Lower lobe of right lung (tissue), 2 donors: ENCODE results near the gene GUCA2A. TPM values are rescaled to one million over a fixed set of nuclear protein-coding genes. Genes with fewer than 3 reads are reported as not detected.

ENCODE experiments used
- ATAC-seq, 2 donors: fragments of 200-7000 bp; cut with Tn5 transposase; one replicate each; pipeline ENCODE4 v1.9.1; 2020 to 2022; ENCODE audit warnings: mild to moderate bottlenecking in 2 of 2, moderate library complexity in 2 of 2
- DNase-seq: peaks from one replicate; pipeline ENCODE4 v3.0.0-alpha.2; 2020
- H3K27ac ChIP-seq: fragments of 200-600 bp; one replicate; pipeline ENCODE4 v1.8.0; 2022
- H3K27me3 ChIP-seq: fragments of 200-600 bp; one replicate; pipeline ENCODE4 v1.8.0; 2022; ENCODE audit warnings: low read depth
- H3K36me3 ChIP-seq: fragments of 200-600 bp; one replicate; pipeline ENCODE4 v1.8.0; 2022; ENCODE audit warnings: mild to moderate bottlenecking
- H3K4me1 ChIP-seq: fragments of 200-600 bp; one replicate; pipeline ENCODE4 v1.8.0; 2022
- H3K4me3 ChIP-seq: fragments of 200-600 bp; one replicate; pipeline ENCODE4 v1.8.0; 2022; ENCODE audit warnings: mild to moderate bottlenecking
- H3K9me3 ChIP-seq: fragments of 200-600 bp; one replicate; pipeline ENCODE4 v1.8.0; 2022
- CTCF ChIP-seq: fragments of 200-600 bp; IDR thresholded peaks from one replicate; pipeline ENCODE4 v1.8.0; 2022; ENCODE audit warnings: antibody characterized with exemption, mild to moderate bottlenecking
- intact Hi-C: fragments of 100-400 bp; cut with DNase I; formaldehyde crosslinking; loops from one replicate; pipeline ENCODE4 v1.11.0; 2022
- total RNA-seq: library from RNA; stranded (reverse); fragmentation: NEBNext Ultra II Directional; extraction: Animal tissue kit (Norgen Biotek cat#: 25700); gene quantifications from one replicate; pipeline ENCODE4 v1.2.1, GENCODE V29; 2021
- donor health status: DM: no; HTN: yes; CAD: no; lungs with severe emphysema.

GUCA2A gene
- total RNA-seq, 1 donor from 2014 or later: not detected

- H3K4me1 ChIP-seq: no peaks in the 10 kb centered on the region
- no peak for DNase-seq
- peaks cover 29% of the 10 kb centered on the region for H3K27me3 ChIP-seq
- no peak for TF ChIP-seq CTCF
- ATAC-seq: no peak
- intact Hi-C loops: no loop called here
- no peak overlapping the region for H3K27ac ChIP-seq
- no peaks in the 10 kb centered on the region for H3K9me3 ChIP-seq
- H3K36me3 ChIP-seq: no peaks in the 10 kb centered on the region
- H3K4me3 ChIP-seq: no peak overlapping the region
Observed at GRCh38 chr1:42141978-42142377, 22.6 kb downstream of the GUCA2A start.

- H3K27me3 ChIP-seq: peaks cover 13% of the 10 kb centered on the region
- no peaks in the 10 kb centered on the region for H3K36me3 ChIP-seq
- no peak for ATAC-seq
- no peak overlapping the region for H3K27ac ChIP-seq
- intact Hi-C loops: no loop called here
- TF ChIP-seq CTCF: no peak
- H3K4me1 ChIP-seq: no peaks in the 10 kb centered on the region
- no peaks in the 10 kb centered on the region for H3K9me3 ChIP-seq
- H3K4me3 ChIP-seq: no peak overlapping the region
- no peak for DNase-seq
Observed at GRCh38 chr1:42140191-42140590, 24.4 kb downstream of the GUCA2A start.

GRCh38 chr1:42139444-42139843, 25.1 kb downstream of the GUCA2A start:
- DNase-seq (no peak), ATAC-seq (no peak)
- H3K9me3 ChIP-seq: no peaks in the 10 kb centered on the region
- no peak overlapping the region for H3K4me3 ChIP-seq
- H3K27ac ChIP-seq: no peak overlapping the region
- H3K27me3 ChIP-seq: peaks cover 5% of the 10 kb centered on the region
- no peaks in the 10 kb centered on the region for H3K36me3 ChIP-seq
- no peak for TF ChIP-seq CTCF
- H3K4me1 ChIP-seq: no peaks in the 10 kb centered on the region
- intact Hi-C loops: no loop called here

- ATAC-seq (no peak), DNase-seq (no peak)
- Histone ChIP-seq H3K4me3 (no peak overlapping the region), H3K27me3 (peaks cover 3% of the 10 kb centered on the region), H3K36me3 (no peaks in the 10 kb centered on the region), H3K4me1 (no peaks in the 10 kb centered on the region), H3K27ac (no peak overlapping the region), H3K9me3 (no peaks in the 10 kb centered on the region)
- intact Hi-C loops: no loop called here
- no peak for TF ChIP-seq CTCF
Observed at GRCh38 chr1:42138586-42138985, 26.0 kb downstream of the GUCA2A start.

- ATAC-seq (no peak), DNase-seq (no peak)
- intact Hi-C loops: no loop called here
- no peak for TF ChIP-seq CTCF
- peaks cover 3% of the 10 kb centered on the region for H3K27me3 ChIP-seq
- H3K36me3 ChIP-seq: no peaks in the 10 kb centered on the region
- no peaks in the 10 kb centered on the region for H3K4me1 ChIP-seq
- no peak overlapping the region for H3K27ac ChIP-seq
- no peaks in the 10 kb centered on the region for H3K9me3 ChIP-seq
- H3K4me3 ChIP-seq: no peak overlapping the region
Observed at GRCh38 chr1:42137766-42138165, 26.8 kb downstream of the GUCA2A start.

GRCh38 chr1:42136466-42136865, 28.1 kb downstream of the GUCA2A start:
- H3K27ac ChIP-seq: no peak overlapping the region
- ATAC-seq: no peak
- no peak for TF ChIP-seq CTCF

More at GRCh38 chr1:42136466-42136865, 28.1 kb downstream of the GUCA2A start:
- DNase-seq: no peak
- H3K27me3 ChIP-seq: peaks cover 3% of the 10 kb centered on the region
- H3K9me3 ChIP-seq: no peaks in the 10 kb centered on the region
- no peaks in the 10 kb centered on the region for H3K36me3 ChIP-seq
- H3K4me3 ChIP-seq: no peak overlapping the region
- intact Hi-C loops: no loop called here
- H3K4me1 ChIP-seq: no peaks in the 10 kb centered on the region
